ENCODE results near the gene BTBD9.

Gene BTBD9

DNA sequence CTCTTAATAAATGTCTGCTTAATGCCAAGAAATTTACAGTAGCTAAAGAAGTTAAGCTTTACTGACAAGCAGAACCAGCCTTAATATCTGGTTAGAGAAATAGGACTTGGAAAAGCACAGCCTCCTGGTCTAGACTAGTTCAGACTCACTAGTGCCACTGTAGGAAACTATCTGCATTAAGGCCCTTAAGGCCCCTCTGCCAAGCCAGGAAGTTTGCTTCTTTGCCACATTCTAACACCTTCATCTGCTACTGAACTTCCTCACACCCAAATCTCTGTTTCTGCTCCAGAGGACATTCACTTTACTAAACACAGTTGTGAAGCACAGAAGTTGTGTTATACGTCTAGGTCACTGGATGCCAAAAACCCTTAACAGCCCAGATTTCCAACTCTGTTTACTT is 302.8 kb downstream of the BTBD9 start:
- no peaks in the 10 kb centered on the region for H3K4me1 ChIP-seq (ENCODE audit: insufficient read depth, low read length)
- H3K9me3 ChIP-seq (ENCODE audit: insufficient read depth, low read length, severe bottlenecking), result peaks cover 3% of the 10 kb centered on the region
- H3K9ac ChIP-seq (ENCODE audit: low read depth, low read length), result no peak overlapping the region
- H3K27ac ChIP-seq (ENCODE audit: low read length), result no peak overlapping the region
- H2AFZ ChIP-seq (ENCODE audit: low read depth, low read length), result no peak overlapping the region
- TF ChIP-seq, protein P1, sequence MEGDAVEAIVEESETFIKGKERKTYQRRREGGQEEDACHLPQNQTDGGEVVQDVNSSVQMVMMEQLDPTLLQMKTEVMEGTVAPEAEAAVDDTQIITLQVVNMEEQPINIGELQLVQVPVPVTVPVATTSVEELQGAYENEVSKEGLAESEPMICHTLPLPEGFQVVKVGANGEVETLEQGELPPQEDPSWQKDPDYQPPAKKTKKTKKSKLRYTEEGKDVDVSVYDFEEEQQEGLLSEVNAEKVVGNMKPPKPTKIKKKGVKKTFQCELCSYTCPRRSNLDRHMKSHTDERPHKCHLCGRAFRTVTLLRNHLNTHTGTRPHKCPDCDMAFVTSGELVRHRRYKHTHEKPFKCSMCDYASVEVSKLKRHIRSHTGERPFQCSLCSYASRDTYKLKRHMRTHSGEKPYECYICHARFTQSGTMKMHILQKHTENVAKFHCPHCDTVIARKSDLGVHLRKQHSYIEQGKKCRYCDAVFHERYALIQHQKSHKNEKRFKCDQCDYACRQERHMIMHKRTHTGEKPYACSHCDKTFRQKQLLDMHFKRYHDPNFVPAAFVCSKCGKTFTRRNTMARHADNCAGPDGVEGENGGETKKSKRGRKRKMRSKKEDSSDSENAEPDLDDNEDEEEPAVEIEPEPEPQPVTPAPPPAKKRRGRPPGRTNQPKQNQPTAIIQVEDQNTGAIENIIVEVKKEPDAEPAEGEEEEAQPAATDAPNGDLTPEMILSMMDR (IDR thresholded peaks at IDR 0.05; ENCODE audit: borderline replicate concordance, extremely low read depth, low read length, poor library complexity, severe bottlenecking), result no peak
- no peak for TF ChIP-seq EZH2 (IDR thresholded peaks at IDR 0.05; ENCODE audit: borderline replicate concordance, low read depth, low read length, severe bottlenecking)
- H3K4me2 ChIP-seq (ENCODE audit: insufficient read depth, low read length), result no peak overlapping the region
- H4K20me1 ChIP-seq (ENCODE audit: insufficient read depth, low read length), result no peaks in the 10 kb centered on the region
- ATAC-seq (ENCODE audit: insufficient read depth, low read depth) (no peak), DNase-seq (no peak)
- no peaks in the 10 kb centered on the region for H3K36me3 ChIP-seq (ENCODE audit: insufficient read depth, low read length)
- H3K79me2 ChIP-seq (ENCODE audit: insufficient read depth, low read length), result no peaks in the 10 kb centered on the region
- H3K27me3 ChIP-seq (ENCODE audit: insufficient read depth, low read length, poor library complexity), result no peaks in the 10 kb centered on the region
- H3K4me3 ChIP-seq (ENCODE audit: low read depth in 1 of 2, low read length in 2 of 2), result no peak overlapping the region

DNA sequence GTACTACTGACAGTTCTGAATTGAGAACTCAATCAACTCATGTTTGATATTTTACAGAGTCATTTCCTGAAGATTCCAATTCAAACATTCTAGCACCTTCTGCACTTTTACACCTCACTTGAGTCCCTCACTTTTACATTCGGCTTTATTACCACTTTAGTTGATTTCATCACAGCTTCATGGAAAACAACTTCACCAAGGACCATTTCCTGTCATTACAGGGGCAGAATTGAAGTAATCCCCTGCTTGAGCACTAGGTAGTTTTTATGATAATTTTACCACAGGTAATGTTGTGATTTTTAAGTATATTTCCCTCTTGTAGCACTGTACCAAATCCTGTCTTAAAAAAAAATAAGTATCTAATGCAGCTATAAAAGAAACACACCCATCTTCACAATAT is 312.9 kb downstream of the BTBD9 start:
- H3K79me2 ChIP-seq (ENCODE audit: insufficient read depth, low read length), result no peaks in the 10 kb centered on the region

DNA sequence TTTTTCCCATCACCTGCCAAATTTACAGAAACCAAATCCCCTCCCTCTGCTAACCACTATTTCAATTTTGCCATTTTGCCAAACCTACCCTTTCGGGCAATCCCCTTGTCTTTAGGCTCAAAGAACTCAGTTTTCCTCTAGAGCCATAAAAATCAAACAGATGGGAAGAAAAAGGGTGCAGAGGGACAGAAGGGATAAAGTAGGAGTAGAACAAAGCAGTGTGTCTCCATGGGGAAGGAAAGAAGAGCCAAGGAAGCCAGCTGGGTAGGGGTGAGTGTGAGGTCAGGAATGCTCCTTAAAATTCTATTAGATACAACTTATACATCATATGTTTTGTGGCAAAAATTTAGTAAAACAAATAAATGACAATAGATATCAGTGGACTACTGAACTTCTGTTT is 316.5 kb downstream of the BTBD9 start:
- ATAC-seq (ENCODE audit: insufficient read depth, low read depth) (no peak), DNase-seq (no peak)
- H4K20me1 ChIP-seq (ENCODE audit: insufficient read depth, low read length), result no peaks in the 10 kb centered on the region
- no peaks in the 10 kb centered on the region for H3K4me1 ChIP-seq (ENCODE audit: insufficient read depth, low read length)
- no peaks in the 10 kb centered on the region for H3K79me2 ChIP-seq (ENCODE audit: insufficient read depth, low read length)
- H3K27me3 ChIP-seq (ENCODE audit: insufficient read depth, low read length, poor library complexity), result no peaks in the 10 kb centered on the region
- H3K27ac ChIP-seq (ENCODE audit: low read length), result no peak overlapping the region
- no peak overlapping the region for H2AFZ ChIP-seq (ENCODE audit: low read depth, low read length)
- TF ChIP-seq EZH2 (IDR thresholded peaks at IDR 0.05; ENCODE audit: borderline replicate concordance, low read depth, low read length, severe bottlenecking), result no peak
- TF ChIP-seq, protein P1 (IDR thresholded peaks at IDR 0.05; ENCODE audit: borderline replicate concordance, extremely low read depth, low read length, poor library complexity, severe bottlenecking), result no peak
- no peak overlapping the region for H3K4me3 ChIP-seq (ENCODE audit: low read depth in 1 of 2, low read length in 2 of 2)
- H3K36me3 ChIP-seq (ENCODE audit: insufficient read depth, low read length), result no peaks in the 10 kb centered on the region
- no peaks in the 10 kb centered on the region for H3K9me3 ChIP-seq (ENCODE audit: insufficient read depth, low read length, severe bottlenecking)
- no peak overlapping the region for H3K4me2 ChIP-seq (ENCODE audit: insufficient read depth, low read length)
- H3K9ac ChIP-seq (ENCODE audit: low read depth, low read length), result no peak overlapping the region

More for the DNA sequence above, 312.9 kb downstream of the BTBD9 start:
- DNase-seq (no peak), ATAC-seq (ENCODE audit: insufficient read depth, low read depth) (no peak)
- no peaks in the 10 kb centered on the region for H3K4me1 ChIP-seq (ENCODE audit: insufficient read depth, low read length)
- no peak overlapping the region for H3K27ac ChIP-seq (ENCODE audit: low read length)
- H3K9ac ChIP-seq (ENCODE audit: low read depth, low read length), result no peak overlapping the region
- no peak overlapping the region for H2AFZ ChIP-seq (ENCODE audit: low read depth, low read length)
- no peak overlapping the region for H3K4me3 ChIP-seq (ENCODE audit: low read depth in 1 of 2, low read length in 2 of 2)
- H3K9me3 ChIP-seq (ENCODE audit: insufficient read depth, low read length, severe bottlenecking), result no peaks in the 10 kb centered on the region
- H4K20me1 ChIP-seq (ENCODE audit: insufficient read depth, low read length), result no peaks in the 10 kb centered on the region
- TF ChIP-seq, protein P1 (IDR thresholded peaks at IDR 0.05; ENCODE audit: borderline replicate concordance, extremely low read depth, low read length, poor library complexity, severe bottlenecking), result no peak
- no peak for TF ChIP-seq EZH2 (IDR thresholded peaks at IDR 0.05; ENCODE audit: borderline replicate concordance, low read depth, low read length, severe bottlenecking)
- H3K4me2 ChIP-seq (ENCODE audit: insufficient read depth, low read length), result no peak overlapping the region
- no peaks in the 10 kb centered on the region for H3K36me3 ChIP-seq (ENCODE audit: insufficient read depth, low read length)
- H3K27me3 ChIP-seq (ENCODE audit: insufficient read depth, low read length, poor library complexity), result no peaks in the 10 kb centered on the region

DNA sequence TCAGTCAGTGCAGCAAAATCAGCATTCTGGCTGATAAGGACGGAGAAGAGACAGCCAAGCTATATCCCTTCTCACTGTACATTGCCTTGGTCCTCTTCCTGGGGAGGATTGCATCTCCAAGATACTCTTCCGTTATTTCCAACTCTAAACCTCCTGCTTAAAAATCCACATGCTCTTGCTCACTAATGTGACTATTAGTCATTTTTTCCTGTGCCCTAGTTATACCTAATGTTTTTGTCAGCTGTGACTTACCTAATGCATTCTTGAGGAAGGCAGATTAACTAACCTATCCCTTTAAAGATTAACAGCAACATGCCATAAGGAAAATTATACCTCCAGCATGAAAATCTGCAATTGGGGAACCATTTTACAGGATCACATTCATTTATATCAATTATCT is 317.6 kb downstream of the BTBD9 start:
- no peak for DNase-seq
- no peak for TF ChIP-seq EZH2 (IDR thresholded peaks at IDR 0.05; ENCODE audit: borderline replicate concordance, low read depth, low read length, severe bottlenecking)
- TF ChIP-seq, protein P1 (IDR thresholded peaks at IDR 0.05; ENCODE audit: borderline replicate concordance, extremely low read depth, low read length, poor library complexity, severe bottlenecking), result no peak
- Histone ChIP-seq H3K27ac (ENCODE audit: low read length) (no peak overlapping the region), H3K4me2 (ENCODE audit: insufficient read depth, low read length) (no peak overlapping the region), H3K79me2 (ENCODE audit: insufficient read depth, low read length) (no peaks in the 10 kb centered on the region), H3K9me3 (ENCODE audit: insufficient read depth, low read length, severe bottlenecking) (no peaks in the 10 kb centered on the region), H3K4me1 (ENCODE audit: insufficient read depth, low read length) (no peaks in the 10 kb centered on the region), H3K4me3 (ENCODE audit: low read depth in 1 of 2, low read length in 2 of 2) (no peak overlapping the region), H2AFZ (ENCODE audit: low read depth, low read length) (no peak overlapping the region), H3K27me3 (ENCODE audit: insufficient read depth, low read length, poor library complexity) (no peaks in the 10 kb centered on the region), H4K20me1 (ENCODE audit: insufficient read depth, low read length) (no peaks in the 10 kb centered on the region), H3K9ac (ENCODE audit: low read depth, low read length) (no peak overlapping the region), H3K36me3 (ENCODE audit: insufficient read depth, low read length) (no peaks in the 10 kb centered on the region)
- ATAC-seq (ENCODE audit: insufficient read depth, low read depth), result no peak

Data from DND-41 (cell line).